Activated CD4-positive, alpha-beta T cell treated with anti-CD3 and anti-CD28 coated beads, Interleukin-2, amount 50 U/mL, for 4 hours (primary cell): ENCODE measurements around the gene FSTL3.
"Not testable (repeated sequence)": the region's sequence is repeated elsewhere in the genome, so short reads cannot be mapped to it uniquely, and the experiment has no call there.

Source experiments
- DNase-seq, 2 experiments: peaks; one replicate each; pipeline ENCODE4 v3.0.0-alpha.2; 2020

FSTL3 gene

GRCh38 chr19:718251-718951 lies 42.2 kb downstream of the FSTL3 start:
- DNase-seq = no peak

GRCh38 chr19:718991-719512 lies 42.9 kb downstream of the FSTL3 start:
- DNase-seq = no peak

- no peak for DNase-seq
Observed at GRCh38 chr19:719636-720344, 43.6 kb downstream of the FSTL3 start.

GRCh38 chr19:720345-721160 lies 44.4 kb downstream of the FSTL3 start:
- DNase-seq = no peak

GRCh38 chr19:722553-723101 lies 46.4 kb downstream of the FSTL3 start:
- DNase-seq = no peak

GRCh38 chr19:723247-723646 lies 47.1 kb downstream of the FSTL3 start:
- DNase-seq = no peak

GRCh38 chr19:723714-724113 lies 47.5 kb downstream of the FSTL3 start:
- DNase-seq = no peak

GRCh38 chr19:725461-726089 lies 49.4 kb downstream of the FSTL3 start:
- no peak for DNase-seq

- no peak for DNase-seq
Observed at GRCh38 chr19:726993-727956, 51.1 kb downstream of the FSTL3 start.

GRCh38 chr19:728011-728410 lies 51.8 kb downstream of the FSTL3 start:
- DNase-seq = no peak

- DNase-seq = not testable (repeated sequence)
Observed at GRCh38 chr19:729564-729963, 53.4 kb downstream of the FSTL3 start.

- DNase-seq = no peak
Observed at GRCh38 chr19:729965-730668, 53.9 kb downstream of the FSTL3 start.

- no peak for DNase-seq
Observed at GRCh38 chr19:731000-731399, 54.8 kb downstream of the FSTL3 start.

GRCh38 chr19:732148-733069 lies 56.2 kb downstream of the FSTL3 start:
- DNase-seq = no peak
